Spinal cord (tissue), 10 donors: ENCODE measurements around the gene RAB27B. TPM values are rescaled to one million over a fixed set of nuclear protein-coding genes. Genes with fewer than 3 reads are reported as not detected.

ENCODE experiments used
- DNase-seq, 6 donors: peaks; one replicate each; pipeline versions ENCODE4 v3.0.0 to v3.0.0-alpha.2; 2013 to 2015; ENCODE audit warnings: low spot score in 6 of 6, low read depth in 4 of 6
- H3K27ac ChIP-seq: one replicate; pipeline ENCODE4 v1.5.1; 2013; ENCODE audit warnings: low read depth, low read length, control low read depth
- H3K27me3 ChIP-seq: one replicate; pipeline ENCODE4 v1.6.1; 2013; ENCODE audit warnings: low read length; ENCODE audit not compliant: control insufficient read depth, insufficient read depth
- H3K36me3 ChIP-seq: one replicate; pipeline ENCODE4 v1.6.1; 2013; ENCODE audit warnings: low read length; ENCODE audit not compliant: control insufficient read depth, insufficient read depth
- H3K4me1 ChIP-seq: one replicate; pipeline ENCODE4 v1.6.1; 2013; ENCODE audit warnings: low read length; ENCODE audit not compliant: control insufficient read depth, insufficient read depth
- H3K4me3 ChIP-seq: one replicate; pipeline ENCODE4 v1.5.1; 2013; ENCODE audit warnings: low read depth, low read length, control low read depth
- H3K9me3 ChIP-seq: one replicate; pipeline ENCODE4 v1.6.1; 2013; ENCODE audit warnings: low read length; ENCODE audit not compliant: control insufficient read depth, insufficient read depth
- WGBS: methylation state at CpG from one replicate; pipeline ENCODE4 v1.1.5; 2013; ENCODE audit warnings: missing lambda C conversion rate; ENCODE audit not compliant: insufficient coverage; 5-methylcytosine and 5-hydroxymethylcytosine counted together
- polyA plus RNA-seq, 2 donors: library from polyadenylated mRNA; unstranded; fragments of 120-200 nt; gene quantifications; one replicate each; pipeline ENCODE4 v1.2.1, GENCODE V29; 2013; ENCODE audit not compliant: insufficient read length in 2 of 2
- total RNA-seq, 2 donors: library from RNA; depleted of rRNA in 1 of 2; stranded (reverse); fragments of 120-200 nt in 1 of 2; fragments of >200 nt in 1 of 2; gene quantifications; one replicate each; pipeline versions ENCODE4 v1.2.3 to v1.2.4, GENCODE V29; 2013 to 2014
- donor health status: healthy.

The RAB27B gene
- total and polyA plus RNA-seq, 4 donors, result 13.3 to 71.8 (median 18.3) TPM

- no peak overlapping the region for H3K27ac ChIP-seq
- H3K4me3 ChIP-seq, result no peak overlapping the region
- H3K9me3 ChIP-seq, result no peaks in the 10 kb centered on the region
- 96% methylated on average over 7 of the region's 7 CpGs for WGBS
- no peaks in the 10 kb centered on the region for H3K4me1 ChIP-seq
- no peaks in the 10 kb centered on the region for H3K36me3 ChIP-seq
- no peak for DNase-seq
- H3K27me3 ChIP-seq, result no peaks in the 10 kb centered on the region
Observed at GRCh38 chr18:54939361-54939917, 111.2 kb downstream of the RAB27B start.

- Histone ChIP-seq H3K27me3 (no peaks in the 10 kb centered on the region), H3K9me3 (no peaks in the 10 kb centered on the region), H3K36me3 (no peaks in the 10 kb centered on the region), H3K27ac (no peak overlapping the region), H3K4me3 (no peak overlapping the region), H3K4me1 (no peaks in the 10 kb centered on the region)
- WGBS, result no CpG with 5 or more reads among the region's 4 CpGs
- peak in 1 of 6 donors; percentile 26 for DNase-seq
Observed at GRCh38 chr18:54942144-54942543, 113.9 kb downstream of the RAB27B start.

GRCh38 chr18:54942569-54942968, 114.3 kb downstream of the RAB27B start:
- H3K27ac ChIP-seq, result no peak overlapping the region
- H3K36me3 ChIP-seq, result no peaks in the 10 kb centered on the region
- H3K27me3 ChIP-seq, result no peaks in the 10 kb centered on the region
- no peak overlapping the region for H3K4me3 ChIP-seq
- no peaks in the 10 kb centered on the region for H3K9me3 ChIP-seq
- no CpG with 5 or more reads among the region's 3 CpGs for WGBS
- H3K4me1 ChIP-seq, result no peaks in the 10 kb centered on the region
- DNase-seq, result no peak

Other genes with a start within 250 kb of the RAB27B start
- gene DYNAP, start 237.2 kb upstream of the RAB27B start, total RNA-seq, result not detected
- under 1 TPM in 1 of 2 donors, not detected in 1; 0.08 TPM for gene DYNAP, start 237.2 kb upstream of the RAB27B start, polyA plus RNA-seq
- 10 to 100 TPM; 12.6 to 38.6 TPM for gene CCDC68, start 131.0 kb downstream of the RAB27B start, total RNA-seq
- gene CCDC68, start 131.0 kb downstream of the RAB27B start, polyA plus RNA-seq, result 1 to 10 TPM; 3.3 to 5.6 TPM